Tibial nerve (tissue), 4 donors: Measurements from ENCODE around the gene ERMARD. TPM values are rescaled to one million over a fixed set of nuclear protein-coding genes. Genes with fewer than 3 reads are reported as not detected.

Source experiments
- DNase-seq, 2 donors: peaks; one replicate each; pipeline ENCODE4 v3.0.0-alpha.2; 2019; ENCODE audit warnings: low spot score in 2 of 2
- H3K27ac ChIP-seq, 4 donors: fragments of 200-600 bp; sonication (generic) in 3 of 4; one replicate each; pipeline ENCODE4 v1.5.1; 2017 to 2019; ENCODE audit warnings: mild to moderate bottlenecking in 1 of 4
- H3K27me3 ChIP-seq, 2 donors: fragments of 200-600 bp; sonication (generic) in 1 of 2; one replicate each; pipeline versions ENCODE4 v1.5.1 to v1.6.0; 2017 to 2019
- H3K36me3 ChIP-seq, 3 donors: fragments of 200-600 bp; sonication (generic); one replicate each; pipeline ENCODE4 v1.5.1; 2018 to 2019
- H3K4me1 ChIP-seq, 4 donors: fragments of 200-600 bp; sonication (generic) in 3 of 4; one replicate each; pipeline ENCODE4 v1.5.1; 2017 to 2019
- H3K4me3 ChIP-seq, 4 donors: fragments of 200-600 bp; sonication (generic) in 3 of 4; one replicate each; pipeline ENCODE4 v1.5.1; 2017 to 2019; ENCODE audit warnings: mild to moderate bottlenecking in 1 of 4, moderate library complexity in 1 of 4
- H3K9me3 ChIP-seq, 4 donors: fragments of 200-600 bp; sonication (generic) in 3 of 4; one replicate each; pipeline ENCODE4 v1.5.1; 2017 to 2019
- EP300 ChIP-seq, 2 donors: sonication (generic); formaldehyde crosslinking; IDR thresholded peaks; one replicate each; pipeline ENCODE4 v1.6.1; 2017; ENCODE audit warnings: antibody characterized with exemption in 2 of 2, mild to moderate bottlenecking in 1 of 2
- POLR2A ChIP-seq, 2 donors: fragments of 450-650 bp; IDR thresholded peaks; one replicate each; pipeline ENCODE4 v1.6.1; 2017; ENCODE audit warnings: antibody characterized with exemption in 2 of 2, mild to moderate bottlenecking in 2 of 2, moderate library complexity in 2 of 2
- WGBS, 2 donors: methylation state at CpG; one replicate each; pipeline ENCODE4 v1.1.5; 2018; 5-methylcytosine and 5-hydroxymethylcytosine counted together
- total RNA-seq, 4 donors: library from RNA; depleted of rRNA; stranded (reverse); fragments of >200 nt; gene quantifications; one replicate each; pipeline ENCODE4 v1.1.0, GENCODE V29; 2016
- TF ChIP-seq, protein P1 (sequence below), 5 experiments: fragments of 200-600 bp in 3 of 5; fragments of 450-650 bp in 2 of 5; sonication (generic) in 3 of 5; IDR thresholded peaks; one replicate each; pipeline ENCODE4 v1.5.1; 2016 to 2019; ENCODE audit warnings: antibody characterized with exemption in 5 of 5, mild to moderate bottlenecking in 3 of 5, moderate library complexity in 2 of 5

Gene ERMARD
- total RNA-seq, 4 donors from 2014 or later = 27.4 to 58.3 (median 41.6) TPM

DNA sequence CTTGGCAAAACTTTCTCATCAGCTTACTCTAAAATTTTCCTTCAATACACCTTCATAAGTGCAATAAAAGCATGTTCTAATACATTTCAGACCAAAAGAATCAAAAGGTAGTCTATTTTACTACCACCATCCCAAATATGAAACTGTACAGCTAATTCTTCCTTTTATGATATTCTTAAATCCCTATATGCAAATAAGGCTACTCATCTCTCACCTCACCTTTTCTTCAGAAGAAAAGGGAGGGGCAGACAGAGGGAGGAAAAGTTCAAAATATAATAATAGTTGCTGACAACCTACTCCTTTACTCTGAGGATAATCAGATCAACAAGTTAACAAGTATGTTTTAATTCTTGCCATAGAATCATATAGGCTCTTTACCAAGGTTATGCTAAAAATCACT is 42.1 kb upstream of the ERMARD start:
- Histone ChIP-seq H3K4me3 (no peak overlapping the region), H3K36me3 (peaks cover 0 to 63% (median 6%) of the 10 kb centered on the region in 3 donors), H3K27ac (no peak overlapping the region), H3K9me3 (no peaks in the 10 kb centered on the region), H3K27me3 (no peaks in the 10 kb centered on the region), H3K4me1 (peaks cover 0 to 15% (median 6%) of the 10 kb centered on the region in 4 donors)
- TF ChIP-seq EP300 (IDR thresholded peaks at IDR 0.05) (no peak), POLR2A (IDR thresholded peaks at IDR 0.05) (no peak)
- TF ChIP-seq, protein P1, sequence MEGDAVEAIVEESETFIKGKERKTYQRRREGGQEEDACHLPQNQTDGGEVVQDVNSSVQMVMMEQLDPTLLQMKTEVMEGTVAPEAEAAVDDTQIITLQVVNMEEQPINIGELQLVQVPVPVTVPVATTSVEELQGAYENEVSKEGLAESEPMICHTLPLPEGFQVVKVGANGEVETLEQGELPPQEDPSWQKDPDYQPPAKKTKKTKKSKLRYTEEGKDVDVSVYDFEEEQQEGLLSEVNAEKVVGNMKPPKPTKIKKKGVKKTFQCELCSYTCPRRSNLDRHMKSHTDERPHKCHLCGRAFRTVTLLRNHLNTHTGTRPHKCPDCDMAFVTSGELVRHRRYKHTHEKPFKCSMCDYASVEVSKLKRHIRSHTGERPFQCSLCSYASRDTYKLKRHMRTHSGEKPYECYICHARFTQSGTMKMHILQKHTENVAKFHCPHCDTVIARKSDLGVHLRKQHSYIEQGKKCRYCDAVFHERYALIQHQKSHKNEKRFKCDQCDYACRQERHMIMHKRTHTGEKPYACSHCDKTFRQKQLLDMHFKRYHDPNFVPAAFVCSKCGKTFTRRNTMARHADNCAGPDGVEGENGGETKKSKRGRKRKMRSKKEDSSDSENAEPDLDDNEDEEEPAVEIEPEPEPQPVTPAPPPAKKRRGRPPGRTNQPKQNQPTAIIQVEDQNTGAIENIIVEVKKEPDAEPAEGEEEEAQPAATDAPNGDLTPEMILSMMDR (IDR thresholded peaks at IDR 0.05) = no peak
- no peak for DNase-seq

GRCh38 chr6:169710009-169710408 is 41.4 kb upstream of the ERMARD start:
- Histone ChIP-seq H3K27me3 (no peaks in the 10 kb centered on the region), H3K4me1 (peaks cover 0 to 8% (median 0%) of the 10 kb centered on the region in 4 donors), H3K27ac (no peak overlapping the region), H3K9me3 (no peaks in the 10 kb centered on the region), H3K36me3 (peaks cover 0 to 63% (median 14%) of the 10 kb centered on the region in 3 donors), H3K4me3 (no peak overlapping the region)
- TF ChIP-seq, protein P1 (IDR thresholded peaks at IDR 0.05) = no peak
- TF ChIP-seq EP300 (IDR thresholded peaks at IDR 0.05) (no peak), POLR2A (IDR thresholded peaks at IDR 0.05) (no peak)
- no peak for DNase-seq
- WGBS, 2 donors = 78 to 84% methylated on average over 3 of the region's 3 CpGs

DNA sequence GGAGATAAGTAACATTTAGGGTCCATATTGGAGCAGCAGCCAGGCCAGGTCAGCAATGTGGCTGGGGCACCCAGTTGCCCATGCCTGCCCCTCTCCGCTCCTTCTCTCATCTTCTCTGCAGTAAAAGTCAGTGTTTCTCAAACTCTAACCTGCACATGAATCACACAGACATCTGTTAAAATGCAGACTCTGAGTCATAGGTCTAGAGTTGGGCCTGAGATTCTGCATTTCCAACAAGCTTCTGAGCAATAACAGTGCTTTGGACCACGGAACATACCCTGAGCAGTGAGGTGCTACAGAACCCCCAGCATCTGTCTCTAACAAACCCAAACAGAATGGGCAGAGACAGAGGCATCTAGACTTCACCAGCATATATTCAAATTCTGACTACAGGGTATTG is 37.2 kb upstream of the ERMARD start:
- no peak for DNase-seq
- WGBS, 2 donors = 91 to 97% methylated on average over 2 of the region's 2 CpGs

GRCh38 chr6:169714595-169714994 is 36.8 kb upstream of the ERMARD start:
- Histone ChIP-seq H3K36me3 (peaks cover 0 to 59% (median 20%) of the 10 kb centered on the region in 3 donors), H3K27me3 (no peaks in the 10 kb centered on the region), H3K27ac (no peak overlapping the region), H3K4me3 (no peak overlapping the region), H3K4me1 (peaks cover 0 to 3% (median 0%) of the 10 kb centered on the region in 4 donors), H3K9me3 (no peaks in the 10 kb centered on the region)
- 92% methylated on average over 9 of the region's 9 CpGs for WGBS, 2 donors
- no peak for TF ChIP-seq EP300 (IDR thresholded peaks at IDR 0.05)
- no peak for TF ChIP-seq POLR2A (IDR thresholded peaks at IDR 0.05)
- TF ChIP-seq, protein P1 (IDR thresholded peaks at IDR 0.05) = no peak
- DNase-seq = no peak

More for the DNA sequence above, 37.2 kb upstream of the ERMARD start:
- no peaks in the 10 kb centered on the region for H3K9me3 ChIP-seq
- no peak overlapping the region for H3K27ac ChIP-seq
- H3K36me3 ChIP-seq = peaks cover 0 to 63% (median 20%) of the 10 kb centered on the region in 3 donors
- H3K4me3 ChIP-seq = no peak overlapping the region
- no peaks in the 10 kb centered on the region for H3K27me3 ChIP-seq
- no peak for TF ChIP-seq POLR2A (IDR thresholded peaks at IDR 0.05)
- TF ChIP-seq, protein P1 (IDR thresholded peaks at IDR 0.05) = no peak
- no peak for TF ChIP-seq EP300 (IDR thresholded peaks at IDR 0.05)
- H3K4me1 ChIP-seq = peaks cover 0 to 3% (median 0%) of the 10 kb centered on the region in 4 donors

DNA sequence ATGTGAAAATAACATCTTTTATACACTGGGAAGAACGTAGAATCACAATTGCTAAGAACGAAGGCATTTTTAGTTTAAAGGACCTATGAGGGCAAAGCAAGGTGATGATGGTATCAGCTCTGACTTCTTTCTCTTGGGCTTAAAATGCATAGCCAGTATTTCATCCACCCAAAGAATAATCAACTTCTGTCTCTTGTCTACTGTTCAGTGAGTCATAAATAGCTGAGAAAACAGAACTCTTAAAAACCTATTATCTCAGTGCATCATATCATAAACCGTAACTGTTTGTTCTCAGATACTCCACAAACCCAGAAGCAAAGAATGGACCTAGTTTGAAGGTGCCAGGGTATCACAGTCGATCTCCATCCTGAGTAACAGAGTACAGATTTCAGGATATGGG is 32.3 kb upstream of the ERMARD start:
- 77 to 84% methylated on average over 4 of the region's 4 CpGs for WGBS, 2 donors

More for the DNA sequence above, 32.3 kb upstream of the ERMARD start:
- Histone ChIP-seq H3K27me3 (no peaks in the 10 kb centered on the region), H3K9me3 (no peaks in the 10 kb centered on the region), H3K4me1 (peaks cover 4 to 31% (median 12%) of the 10 kb centered on the region in 4 donors), H3K36me3 (peaks cover 0 to 27% (median 14%) of the 10 kb centered on the region in 3 donors), H3K27ac (no peak overlapping the region), H3K4me3 (no peak overlapping the region)
- no peak for DNase-seq
- no peak for TF ChIP-seq POLR2A (IDR thresholded peaks at IDR 0.05)
